ENCODE results near the gene CFAP57.
A peak's percentile ranks its signal among the peaks of the same experiment; 100 is the strongest.

CFAP57 gene

GRCh38 chr1:43277116-43277876 is 105.2 kb downstream of the CFAP57 start:
- no peak for DNase-seq (ENCODE audit: low read depth)

GRCh38 chr1:43279161-43279560 is 107.0 kb downstream of the CFAP57 start:
- DNase-seq (ENCODE audit: low read depth) = no peak

GRCh38 chr1:43279666-43280065 is 107.5 kb downstream of the CFAP57 start:
- no peak for DNase-seq (ENCODE audit: low read depth)

DNA sequence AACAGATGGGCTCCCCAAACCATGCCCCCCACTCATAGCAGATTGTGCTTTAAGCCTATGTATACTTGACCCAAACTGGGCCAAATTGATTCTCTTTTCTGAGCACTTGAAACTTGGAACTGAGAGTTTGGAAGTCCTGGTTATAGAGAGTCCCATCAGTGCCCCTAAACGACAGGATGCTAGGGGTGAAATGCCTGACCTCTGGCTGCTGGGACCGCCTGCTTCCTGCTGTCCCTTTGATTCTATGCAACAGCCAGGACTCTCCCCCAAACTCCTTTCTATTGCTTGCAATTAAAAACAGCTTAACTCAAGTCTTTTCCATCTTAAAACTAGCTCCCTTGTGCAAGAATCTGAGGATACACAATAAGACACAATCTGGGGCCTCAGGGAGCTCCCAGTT is 108.6 kb downstream of the CFAP57 start:
- DNase-seq (ENCODE audit: low read depth) = no peak

DNA sequence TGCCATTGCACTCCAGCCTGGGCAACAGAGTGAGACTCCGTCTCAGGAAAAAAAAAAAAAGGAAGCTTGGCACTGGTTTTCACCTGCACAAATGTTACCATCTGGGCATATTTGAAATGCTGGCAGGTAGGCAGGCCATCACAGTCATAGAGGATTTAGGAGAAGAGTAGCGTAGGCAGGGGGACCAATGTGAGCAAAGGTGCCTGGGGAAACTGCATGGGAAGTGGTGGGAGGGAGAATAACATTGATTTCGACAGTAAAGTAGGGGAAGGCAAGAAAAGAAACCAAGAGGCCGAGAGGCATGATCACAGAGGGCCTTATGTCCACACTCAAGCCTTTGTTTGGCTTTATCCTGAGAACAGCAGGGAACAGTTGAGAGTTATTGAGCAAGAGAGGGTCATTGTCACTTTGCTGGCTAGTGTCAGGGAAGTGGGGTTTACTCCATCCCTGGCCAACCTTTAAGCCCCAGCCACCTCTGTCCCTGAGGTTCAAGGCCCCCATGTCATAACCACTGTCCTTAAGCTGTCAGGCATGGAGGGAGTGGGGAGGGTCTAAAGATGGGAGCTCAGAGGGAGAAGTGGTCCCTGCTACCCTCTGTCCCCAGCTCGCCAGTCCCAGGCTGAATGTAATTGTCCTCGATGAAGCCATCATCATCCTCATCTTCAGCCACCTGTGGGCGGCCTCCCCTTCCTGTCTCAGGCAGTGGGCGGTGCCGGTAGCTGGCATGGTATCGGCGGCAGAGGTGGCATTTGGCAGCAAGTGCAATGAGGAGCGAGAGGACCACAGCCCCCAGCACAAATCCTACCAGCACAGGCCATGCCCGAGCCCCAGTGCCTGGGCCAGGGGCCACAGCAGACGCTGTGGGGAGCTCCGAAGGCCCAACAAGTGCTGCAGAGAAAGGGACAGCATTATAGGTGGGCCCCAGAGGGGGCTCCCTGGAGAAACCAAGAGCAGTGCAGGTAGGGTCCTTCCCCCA is 110.4 kb downstream of the CFAP57 start:
- DNase-seq (ENCODE audit: low read depth) = no peak

- no peak for DNase-seq (ENCODE audit: low read depth)
Observed at GRCh38 chr1:43284065-43284464, 111.9 kb downstream of the CFAP57 start.

DNA sequence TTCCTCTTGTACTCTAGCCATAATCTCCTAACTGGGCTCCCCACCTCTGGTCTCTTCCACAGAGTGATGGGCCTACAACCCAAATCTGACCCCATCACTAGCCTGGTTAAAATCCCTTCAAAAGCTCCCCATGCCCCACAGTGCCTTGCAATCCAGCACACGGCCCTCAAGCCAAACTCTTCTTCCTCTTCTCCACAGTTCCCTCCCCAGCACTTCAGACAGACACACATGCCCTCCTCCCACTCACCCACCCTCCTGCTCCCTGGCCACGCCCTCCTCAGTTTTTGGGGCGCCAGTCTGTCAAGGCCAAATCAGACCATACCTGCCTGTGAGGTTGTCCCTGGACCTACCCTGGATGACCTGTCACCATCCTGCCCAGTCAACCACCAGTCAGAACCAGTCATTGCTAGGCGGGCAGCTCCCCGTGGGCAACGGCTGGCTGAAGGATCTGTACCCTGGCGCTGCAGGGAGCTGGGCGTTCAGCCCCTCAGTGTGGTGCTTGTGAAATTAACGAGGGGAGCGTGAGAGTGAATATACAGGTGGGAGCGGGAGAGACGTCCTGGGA is 112.5 kb downstream of the CFAP57 start:
- no peak for DNase-seq (ENCODE audit: low read depth)

GRCh38 chr1:43285269-43285990 is 113.3 kb downstream of the CFAP57 start, which contains the start of gene C1orf210:
Gene C1orf210 (minus strand): TSS chr1:43285581. CDS start chr1:43283270, 2,311 bp downstream.
- no peak for DNase-seq (ENCODE audit: low read depth)

- no peak for DNase-seq (ENCODE audit: low read depth)
Observed at GRCh38 chr1:43286115-43286514, 114.0 kb downstream of the CFAP57 start.

- DNase-seq (ENCODE audit: low read depth) = no peak
Observed at GRCh38 chr1:43286533-43286932, 114.4 kb downstream of the CFAP57 start.

DNA sequence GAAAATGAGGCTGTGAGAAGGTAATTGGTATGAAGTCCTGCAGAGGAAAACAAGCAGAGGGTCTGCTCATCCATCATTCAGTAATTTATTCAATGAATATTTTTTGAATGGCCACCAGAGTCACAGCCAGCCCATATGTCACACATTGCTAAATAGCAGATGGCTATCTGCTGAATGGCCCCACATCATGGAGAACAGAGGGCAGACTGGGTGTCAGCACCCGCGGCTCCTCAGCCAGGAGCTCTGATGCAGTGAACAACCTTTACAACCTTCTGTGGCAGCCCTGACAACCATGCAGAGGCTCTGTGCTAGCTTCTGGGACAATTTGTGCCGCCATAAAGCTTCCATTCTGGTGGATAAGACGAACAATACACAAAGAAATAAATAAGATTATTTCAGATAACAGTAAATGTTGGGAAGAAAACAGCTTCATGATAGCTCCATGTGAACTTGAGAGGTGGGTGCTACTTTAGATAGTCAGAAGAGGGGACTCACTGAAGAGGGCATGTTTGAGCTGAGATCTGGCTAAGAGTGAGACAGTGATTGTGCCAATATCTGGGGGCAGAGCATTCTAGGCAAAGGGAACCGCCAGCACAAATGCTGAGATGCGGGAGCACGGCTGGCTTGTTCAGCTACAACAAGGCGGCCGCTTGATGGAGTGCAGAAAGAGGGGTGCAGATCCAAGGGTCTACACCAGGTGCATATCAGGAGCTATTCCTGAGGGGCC is 116.1 kb downstream of the CFAP57 start:
- DNase-seq (ENCODE audit: low read depth) = no peak

- no peak for DNase-seq (ENCODE audit: low read depth)
Observed at GRCh38 chr1:43288785-43289706, 116.9 kb downstream of the CFAP57 start.

GRCh38 chr1:43292216-43292615 is 120.1 kb downstream of the CFAP57 start:
- no peak for DNase-seq (ENCODE audit: low read depth)

- no peak for DNase-seq (ENCODE audit: low read depth)
Observed at GRCh38 chr1:43292679-43293078, 120.5 kb downstream of the CFAP57 start.

DNA sequence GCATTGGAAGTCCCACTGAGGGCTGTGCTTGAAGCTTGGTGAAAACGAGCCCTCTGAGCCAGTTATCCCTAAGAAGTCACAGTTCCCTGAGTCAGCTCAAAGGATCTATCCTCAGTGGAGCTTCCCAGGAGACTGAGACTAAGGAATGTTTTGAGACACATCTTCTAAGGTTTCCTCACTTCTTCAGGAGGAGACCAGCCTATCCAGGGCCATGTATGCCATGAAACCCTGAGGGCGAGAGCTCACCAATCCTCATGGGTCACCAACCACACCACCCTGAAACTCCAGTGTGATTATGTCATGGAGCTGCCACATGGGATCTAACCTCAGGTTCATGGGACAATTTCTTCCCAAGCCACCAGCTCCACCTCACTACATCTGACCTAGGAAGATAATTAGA is 121.0 kb downstream of the CFAP57 start:
- peak; percentile 17 for DNase-seq (ENCODE audit: low read depth)

- DNase-seq (ENCODE audit: low read depth) = peak; percentile 67
Observed at GRCh38 chr1:43293896-43294760, 122.0 kb downstream of the CFAP57 start.

DNA sequence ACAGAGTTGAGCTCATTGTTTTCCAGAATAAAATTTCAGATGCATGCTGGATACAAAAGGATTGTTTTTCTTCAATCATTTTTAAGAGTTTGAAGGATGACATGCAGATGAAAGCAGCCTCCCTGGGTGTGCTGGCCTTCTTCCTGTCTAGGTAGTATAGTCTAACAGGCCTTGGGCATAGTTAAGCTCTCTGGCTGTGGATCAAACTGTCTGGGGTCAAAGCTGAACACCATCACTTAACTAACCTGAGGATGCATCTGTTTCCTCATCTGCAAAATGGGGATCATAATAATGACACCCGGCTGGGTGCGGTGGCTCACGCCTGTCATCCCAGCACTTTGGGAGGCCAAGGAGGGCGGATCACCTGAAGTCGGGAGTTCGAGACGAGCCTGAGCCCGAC is 122.6 kb downstream of the CFAP57 start:
- DNase-seq (ENCODE audit: low read depth) = no peak

DNA sequence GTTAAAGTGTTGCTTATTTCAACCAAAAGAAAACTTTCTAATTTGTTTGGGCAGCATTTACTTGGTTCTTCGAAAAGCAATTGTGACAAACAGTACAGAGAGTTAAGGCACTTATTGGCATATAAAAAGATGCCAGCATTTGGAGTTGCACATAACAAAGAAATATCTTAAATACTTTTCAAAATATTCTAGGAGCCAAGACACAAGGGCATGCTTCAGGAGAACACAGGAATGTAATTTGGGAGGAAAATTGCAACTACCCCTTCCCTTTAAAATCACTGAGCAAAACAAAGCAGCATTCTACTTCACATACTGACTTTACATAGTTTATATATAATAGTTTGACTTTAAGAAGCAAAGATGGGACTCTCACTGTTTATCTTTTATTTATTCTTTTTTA is 124.1 kb downstream of the CFAP57 start:
- no peak for DNase-seq (ENCODE audit: low read depth)

GRCh38 chr1:43298055-43298454 is 125.9 kb downstream of the CFAP57 start:
- DNase-seq (ENCODE audit: low read depth) = no peak
